Measurements from ENCODE around the gene CLCF1. TPM values are rescaled to one million over a fixed set of nuclear protein-coding genes. Genes with fewer than 3 reads are reported as not detected.

CLCF1 gene
- total and polyA plus RNA-seq, 2 donors (not counting 3 experiments of a cell fraction or from before 2014, with no cell fraction given): 5.8 to 6.5 TPM

GRCh38 chr11:67354075-67355022 is 19.0 kb downstream of the CLCF1 start:
- Histone ChIP-seq H3K27me3 (ENCODE audit: control insufficient read depth in 2 of 2, insufficient read depth in 2 of 2, low read length in 2 of 2) (no peaks in the 10 kb centered on the region), H3K9ac (replicated peaks; ENCODE audit: extremely low read depth, insufficient read depth, low read length) (peak overlapping the region; percentile 63), H3K36me3 (ENCODE audit: control insufficient read depth in 2 of 2, extremely low read depth in 1 of 2, insufficient read depth in 2 of 2, low read length in 2 of 2) (no peaks in the 10 kb centered on the region), H4K20me1 (replicated peaks; ENCODE audit: control insufficient read depth, extremely low read depth, insufficient read depth, low read length) (no peaks in the 10 kb centered on the region), H3K27ac (ENCODE audit: insufficient read depth, low read depth, low read length) (peak overlapping the region; percentile 78), H2AFZ (ENCODE audit: low read depth, low read length) (no peak overlapping the region), H3K4me3 (replicated peaks in 1 of 3; ENCODE audit: insufficient read depth in 1 of 3, low read depth in 1 of 3, low read length in 3 of 3) (peak overlapping the region in 2 of 3 experiments; percentile 18 to 76), H3K9me3 (replicated peaks; ENCODE audit: control insufficient read depth, insufficient read depth, low read length) (no peaks in the 10 kb centered on the region), H3K4me1 (ENCODE audit: control insufficient read depth, extremely low read depth, insufficient read depth, low read length) (peaks cover 47% of the 10 kb centered on the region), H3K4me2 (ENCODE audit: insufficient read depth, low read length) (peak overlapping the region; percentile 46), H3K79me2 (ENCODE audit: control insufficient read depth, insufficient read depth, low read length) (peaks cover 4% of the 10 kb centered on the region), H3K9me1 (replicated peaks; ENCODE audit: control insufficient read depth, extremely low read depth, insufficient read depth, low read length) (no peaks in the 10 kb centered on the region)
- peak; percentile 93 for DNase-seq (ENCODE audit: low read depth, low spot score)
- TSS peak; percentile 98 for BruUV-seq (replicated peaks)
- CTCF ChIA-PET: interaction anchor here (0.5 to 15.0 kb wide), 8 partner anchors 9 to 227 kb away, joined by 3 to 1051 read pairs (median 6); partner anchors contain the start of genes CLCF1, PPP1CA and RAD9A
- TF ChIP-seq MYC (IDR thresholded peaks at IDR 0.05; ENCODE audit: low read depth, low read length) (peak; percentile 36), POLR2AphosphoS5 (IDR thresholded peaks at IDR 0.05; ENCODE audit: insufficient read depth, low read depth, low read length) (peak; percentile 82), FOS (IDR thresholded peaks at IDR 0.05; ENCODE audit: borderline replicate concordance, insufficient read depth, low read length) (peak; percentile 97), POLR2A (IDR thresholded peaks at IDR 0.05; ENCODE audit: low read depth, low read length) (no peak), GATA2 (IDR thresholded peaks at IDR 0.05; ENCODE audit: insufficient read depth, insufficient read length, low read depth, low read length) (no peak), JUN (IDR thresholded peaks at IDR 0.05; ENCODE audit: borderline replicate concordance, insufficient read depth, insufficient read length, low read depth) (peak; percentile 73)
- TF ChIP-seq, protein P1, sequence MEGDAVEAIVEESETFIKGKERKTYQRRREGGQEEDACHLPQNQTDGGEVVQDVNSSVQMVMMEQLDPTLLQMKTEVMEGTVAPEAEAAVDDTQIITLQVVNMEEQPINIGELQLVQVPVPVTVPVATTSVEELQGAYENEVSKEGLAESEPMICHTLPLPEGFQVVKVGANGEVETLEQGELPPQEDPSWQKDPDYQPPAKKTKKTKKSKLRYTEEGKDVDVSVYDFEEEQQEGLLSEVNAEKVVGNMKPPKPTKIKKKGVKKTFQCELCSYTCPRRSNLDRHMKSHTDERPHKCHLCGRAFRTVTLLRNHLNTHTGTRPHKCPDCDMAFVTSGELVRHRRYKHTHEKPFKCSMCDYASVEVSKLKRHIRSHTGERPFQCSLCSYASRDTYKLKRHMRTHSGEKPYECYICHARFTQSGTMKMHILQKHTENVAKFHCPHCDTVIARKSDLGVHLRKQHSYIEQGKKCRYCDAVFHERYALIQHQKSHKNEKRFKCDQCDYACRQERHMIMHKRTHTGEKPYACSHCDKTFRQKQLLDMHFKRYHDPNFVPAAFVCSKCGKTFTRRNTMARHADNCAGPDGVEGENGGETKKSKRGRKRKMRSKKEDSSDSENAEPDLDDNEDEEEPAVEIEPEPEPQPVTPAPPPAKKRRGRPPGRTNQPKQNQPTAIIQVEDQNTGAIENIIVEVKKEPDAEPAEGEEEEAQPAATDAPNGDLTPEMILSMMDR (IDR thresholded peaks at IDR 0.05; ENCODE audit: extremely low read depth in 1 of 2, insufficient read depth in 1 of 2, low read depth in 1 of 2, low read length in 2 of 2): no peak
- FAIRE-seq: peak; percentile 99
- POLR2A ChIA-PET: interaction anchor here (0.5 to 1.8 kb wide), 4 partner anchors 16 to 230 kb away, joined by 4 to 5 read pairs (median 4); partner anchors contain the start of gene GSTP1
- intact Hi-C loops (cut with micrococcal nuclease): no loop called here
- dilution Hi-C loops (cut with MboI; ENCODE audit: extremely low pct_ligation_motif_present, low sequenced_read_pairs): no loop called here

Data from endothelial cell of umbilical vein (primary cell).